ENCODE results near the gene NPEPPS. TPM values are rescaled to one million over a fixed set of nuclear protein-coding genes. Genes with fewer than 3 reads are reported as not detected.

NPEPPS gene
- total and polyA plus RNA-seq, 2 donors (not counting 3 experiments of a cell fraction or from before 2014, with no cell fraction given) = 69.2 to 102 TPM

DNA sequence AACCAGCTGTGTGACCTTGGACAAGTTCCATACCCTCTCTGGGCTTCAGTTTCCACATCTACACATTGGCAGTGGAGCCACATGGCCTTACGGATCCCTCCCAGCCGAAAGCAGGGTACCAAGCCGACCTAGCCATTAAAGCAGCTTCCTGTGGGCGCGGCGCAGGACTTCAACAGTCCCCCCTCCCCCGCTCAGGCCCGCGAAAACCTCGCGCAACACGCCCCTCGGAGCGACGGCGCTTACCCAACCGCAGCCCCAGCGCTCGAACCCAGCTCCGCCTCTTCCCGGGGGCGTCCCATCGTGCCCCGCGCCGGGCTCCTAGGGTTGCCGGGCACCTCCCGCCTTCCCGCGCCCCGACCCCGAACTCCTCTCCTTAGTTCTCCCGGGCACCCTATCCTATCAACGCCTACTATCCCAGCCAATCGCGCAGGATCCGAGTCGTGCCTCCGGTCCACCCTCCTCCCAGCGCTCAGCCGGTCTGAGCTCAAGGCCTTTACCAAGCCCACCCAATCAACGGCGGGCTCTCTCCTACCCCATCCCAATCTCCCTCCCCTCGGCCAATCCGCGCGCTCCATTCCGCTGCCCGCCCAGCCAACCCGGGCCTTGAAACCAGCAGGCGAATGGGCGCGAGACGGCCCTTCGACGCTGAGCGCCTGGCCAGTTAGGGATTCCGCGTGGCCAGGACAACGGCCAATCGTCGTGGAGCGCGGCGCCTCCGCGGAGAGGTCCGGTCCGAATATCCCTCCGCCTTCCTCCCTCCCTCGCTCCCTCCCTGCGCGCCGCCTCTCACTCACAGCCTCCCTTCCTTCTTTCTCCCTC is 118.5 kb downstream of the NPEPPS start, which contains the start of gene KPNB1:
Gene KPNB1 (plus strand): TSS at position 767 of the 819 bp plus-strand sequence. CDS start 326 bp downstream, outside the sequence.
- Histone ChIP-seq H3K79me2 (ENCODE audit: control insufficient read depth, insufficient read depth, low read length) (peaks cover 36% of the 10 kb centered on the region), H3K27ac (ENCODE audit: insufficient read depth, low read depth, low read length) (peak within 1 kb of the TSS; percentile 44), H3K9ac (replicated peaks; ENCODE audit: extremely low read depth, insufficient read depth, low read length) (peak within 1 kb of the TSS; percentile 81), H2AFZ (ENCODE audit: low read depth, low read length) (peak within 1 kb of the TSS; percentile 30), H3K27me3 (ENCODE audit: control insufficient read depth in 2 of 2, insufficient read depth in 2 of 2, low read length in 2 of 2) (no peaks in the 10 kb centered on the region), H3K4me2 (ENCODE audit: insufficient read depth, low read length) (peak within 1 kb of the TSS; percentile 99), H3K9me1 (replicated peaks; ENCODE audit: control insufficient read depth, extremely low read depth, insufficient read depth, low read length) (no peaks in the 10 kb centered on the region), H3K9me3 (replicated peaks; ENCODE audit: control insufficient read depth, insufficient read depth, low read length) (no peaks in the 10 kb centered on the region), H3K36me3 (ENCODE audit: control insufficient read depth in 2 of 2, extremely low read depth in 1 of 2, insufficient read depth in 2 of 2, low read length in 2 of 2) (peaks cover 7 to 15% of the 10 kb centered on the region in 2 experiments), H3K4me1 (ENCODE audit: control insufficient read depth, extremely low read depth, insufficient read depth, low read length) (peaks cover 37% of the 10 kb centered on the region), H3K4me3 (replicated peaks in 1 of 3; ENCODE audit: insufficient read depth in 1 of 3, low read depth in 1 of 3, low read length in 3 of 3) (peak within 1 kb of the TSS; percentile 90 to 97 (median 93)), H4K20me1 (replicated peaks; ENCODE audit: control insufficient read depth, extremely low read depth, insufficient read depth, low read length) (peaks cover 13% of the 10 kb centered on the region)
- dilution Hi-C loops (cut with MboI; ENCODE audit: extremely low pct_ligation_motif_present, low sequenced_read_pairs) = no loop called here
- peak; percentile 100 for DNase-seq (ENCODE audit: low read depth, low spot score)
- FAIRE-seq = peak; percentile 98
- TF ChIP-seq POLR2A (IDR thresholded peaks at IDR 0.05; ENCODE audit: low read depth, low read length) (peak; percentile 82), GATA2 (IDR thresholded peaks at IDR 0.05; ENCODE audit: insufficient read depth, insufficient read length, low read depth, low read length) (no peak), MYC (IDR thresholded peaks at IDR 0.05; ENCODE audit: low read depth, low read length) (peak; percentile 95), EZH2 (IDR thresholded peaks at IDR 0.05; ENCODE audit: borderline replicate concordance, low read depth, low read length, severe bottlenecking) (peak; percentile 94), POLR2AphosphoS5 (IDR thresholded peaks at IDR 0.05; ENCODE audit: insufficient read depth, low read depth, low read length) (peak; percentile 78), JUN (IDR thresholded peaks at IDR 0.05; ENCODE audit: borderline replicate concordance, insufficient read depth, insufficient read length, low read depth) (no peak), FOS (IDR thresholded peaks at IDR 0.05; ENCODE audit: borderline replicate concordance, insufficient read depth, low read length) (no peak)
- TF ChIP-seq, protein P1, sequence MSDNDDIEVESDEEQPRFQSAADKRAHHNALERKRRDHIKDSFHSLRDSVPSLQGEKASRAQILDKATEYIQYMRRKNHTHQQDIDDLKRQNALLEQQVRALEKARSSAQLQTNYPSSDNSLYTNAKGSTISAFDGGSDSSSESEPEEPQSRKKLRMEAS (IDR thresholded peaks at IDR 0.05; ENCODE audit: insufficient read depth, insufficient read length) = peak; percentile 51
- TF ChIP-seq, protein P2, sequence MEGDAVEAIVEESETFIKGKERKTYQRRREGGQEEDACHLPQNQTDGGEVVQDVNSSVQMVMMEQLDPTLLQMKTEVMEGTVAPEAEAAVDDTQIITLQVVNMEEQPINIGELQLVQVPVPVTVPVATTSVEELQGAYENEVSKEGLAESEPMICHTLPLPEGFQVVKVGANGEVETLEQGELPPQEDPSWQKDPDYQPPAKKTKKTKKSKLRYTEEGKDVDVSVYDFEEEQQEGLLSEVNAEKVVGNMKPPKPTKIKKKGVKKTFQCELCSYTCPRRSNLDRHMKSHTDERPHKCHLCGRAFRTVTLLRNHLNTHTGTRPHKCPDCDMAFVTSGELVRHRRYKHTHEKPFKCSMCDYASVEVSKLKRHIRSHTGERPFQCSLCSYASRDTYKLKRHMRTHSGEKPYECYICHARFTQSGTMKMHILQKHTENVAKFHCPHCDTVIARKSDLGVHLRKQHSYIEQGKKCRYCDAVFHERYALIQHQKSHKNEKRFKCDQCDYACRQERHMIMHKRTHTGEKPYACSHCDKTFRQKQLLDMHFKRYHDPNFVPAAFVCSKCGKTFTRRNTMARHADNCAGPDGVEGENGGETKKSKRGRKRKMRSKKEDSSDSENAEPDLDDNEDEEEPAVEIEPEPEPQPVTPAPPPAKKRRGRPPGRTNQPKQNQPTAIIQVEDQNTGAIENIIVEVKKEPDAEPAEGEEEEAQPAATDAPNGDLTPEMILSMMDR (IDR thresholded peaks at IDR 0.05; ENCODE audit: extremely low read depth in 1 of 2, insufficient read depth in 1 of 2, low read depth in 1 of 2, low read length in 2 of 2) = no peak
- intact Hi-C loops (cut with micrococcal nuclease) = loop anchor here (1.0 kb wide), 1 partner anchor 28 kb away; no protein-coding TSS in a partner anchor
- ChIA-PET POLR2A (interaction anchor here (0.6 to 1.5 kb wide), 4 partner anchors 13 to 180 kb away, joined by 4 to 11 read pairs (median 4); no protein-coding TSS in a partner anchor), CTCF (interaction anchor here (0.7 to 4.7 kb wide), 8 partner anchors 9 to 33 kb away, joined by 3 to 23 read pairs (median 3); no protein-coding TSS in a partner anchor)
- no TSS peak for BruUV-seq (replicated peaks)

All from endothelial cell of umbilical vein (primary cell).